GM20431 (cell line): ENCODE results near the gene FCHSD2.
"Not testable (repeated sequence)": the region's sequence is repeated elsewhere in the genome, so short reads cannot be mapped to it uniquely, and the experiment has no call there.

Experiments
- in situ Hi-C: fragments of 300-500 bp; cut with MseI, MboI; formaldehyde crosslinking; loops from one replicate; pipeline ENCODE4 v1.15.0; 2020; ENCODE audit warnings: low sequenced_read_pairs; ENCODE audit not compliant: unreplicated experiment

Gene FCHSD2

DNA sequence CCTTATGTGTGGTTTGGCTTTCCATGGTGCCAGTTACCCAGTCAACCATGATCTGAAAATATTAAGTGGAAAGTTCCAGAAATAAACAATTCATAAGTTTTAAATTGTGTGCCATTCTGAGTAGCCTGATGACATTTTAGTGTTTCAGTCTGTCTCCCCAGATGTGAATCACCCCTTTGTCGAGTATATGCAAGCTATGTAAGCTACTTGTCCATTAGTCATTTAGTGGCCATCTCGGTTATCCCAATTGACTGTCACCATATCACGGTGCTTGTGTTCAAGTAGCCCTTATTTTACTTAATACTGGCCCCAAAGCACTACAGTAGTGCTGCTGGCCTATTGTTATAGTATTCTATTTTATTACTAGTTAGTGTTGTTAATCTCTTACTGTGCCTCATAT lies 283.0 kb downstream of the FCHSD2 start:
- in situ Hi-C loops = no loop called here

DNA sequence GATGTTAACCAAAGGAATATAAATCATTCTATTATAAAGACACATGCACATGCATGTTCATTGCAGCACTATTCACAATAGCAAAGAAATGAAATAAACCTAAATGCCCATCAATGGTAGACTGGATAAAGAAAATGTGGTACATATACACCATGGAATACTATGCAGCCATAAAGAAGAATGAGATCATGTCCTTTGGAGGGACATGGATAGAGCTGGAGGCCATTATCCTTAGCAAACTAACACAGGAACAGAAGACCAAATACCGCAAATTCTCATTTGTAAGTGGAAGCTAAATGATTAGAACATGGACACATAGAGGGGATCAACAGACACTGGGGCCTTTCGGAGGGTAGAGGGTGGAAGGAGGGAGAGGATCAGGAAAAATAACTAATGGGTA lies 283.9 kb downstream of the FCHSD2 start:
- in situ Hi-C loops = not testable (repeated sequence)

DNA sequence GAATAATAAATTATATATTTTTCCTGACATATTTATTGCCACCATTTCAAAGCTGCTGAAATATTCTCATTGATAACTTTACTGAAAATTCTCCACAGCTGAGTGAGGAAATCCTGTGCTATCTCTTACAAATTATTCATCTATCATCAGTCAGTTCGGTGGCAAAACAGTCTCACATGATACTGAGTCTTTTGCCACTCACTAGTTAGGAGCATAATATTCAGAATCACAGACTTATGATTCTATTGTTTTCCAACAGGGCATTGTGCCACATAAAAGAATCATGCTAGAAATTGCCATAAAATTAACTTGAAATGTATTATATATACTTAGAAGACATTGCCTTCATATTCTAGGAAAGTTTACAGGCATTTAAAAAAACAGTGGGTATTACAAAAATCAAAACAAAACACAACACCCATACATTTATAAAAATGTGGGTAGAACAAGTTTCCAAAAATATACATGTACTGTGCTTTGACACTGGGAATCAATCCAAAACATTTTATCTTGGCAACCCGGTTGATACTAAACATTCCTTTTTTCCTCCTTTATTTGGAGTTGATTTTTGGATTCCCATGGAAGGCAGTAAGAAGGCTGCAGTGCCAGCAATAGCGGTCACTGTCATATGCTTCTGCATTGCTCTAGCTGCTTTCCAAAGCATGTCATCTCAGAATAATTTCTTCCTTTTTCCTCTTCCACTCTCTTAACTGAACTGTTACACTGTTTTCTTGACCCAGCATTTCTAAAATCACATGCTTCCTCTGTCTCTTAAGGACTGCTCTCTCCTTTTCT lies 285.4 kb downstream of the FCHSD2 start:
- in situ Hi-C loops = no loop called here

DNA sequence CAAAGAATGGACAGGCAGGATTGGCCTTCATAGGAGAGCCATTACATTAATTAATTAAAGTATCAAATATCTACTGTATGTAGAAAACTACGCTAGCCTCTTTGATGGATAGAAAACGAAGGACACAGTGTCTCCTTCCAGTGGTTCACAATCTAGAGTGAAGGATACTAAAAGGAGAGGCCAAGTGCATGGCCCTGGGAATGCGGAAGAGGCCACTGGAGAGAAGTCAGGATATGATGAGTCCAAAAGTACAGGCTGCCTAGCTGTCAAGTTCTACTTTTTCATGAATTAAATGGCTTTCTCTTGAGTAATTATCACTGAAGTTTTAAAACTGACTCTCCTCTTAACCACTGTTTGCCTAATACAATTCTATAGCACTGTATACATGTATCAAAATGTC lies 286.1 kb downstream of the FCHSD2 start:
- in situ Hi-C loops = no loop called here

DNA sequence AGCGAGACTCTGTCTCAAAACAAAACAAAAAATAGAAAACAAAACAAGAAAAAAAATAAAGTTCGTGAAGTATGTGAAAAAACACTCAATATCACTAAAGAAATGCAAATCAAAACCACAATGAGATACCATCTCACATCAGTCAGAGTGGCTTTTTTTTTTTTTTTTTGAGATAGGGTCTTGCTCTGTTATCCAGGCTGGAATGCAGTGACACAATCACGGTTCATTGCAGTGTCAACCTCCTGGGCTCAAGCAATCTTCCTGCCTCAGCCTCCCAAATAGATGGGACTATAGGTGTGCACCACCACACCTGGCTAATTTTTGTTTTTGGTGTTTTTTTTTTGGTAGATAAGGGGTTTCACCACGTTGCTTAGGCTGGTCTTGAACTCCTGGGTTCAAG lies 290.4 kb downstream of the FCHSD2 start:
- in situ Hi-C loops = no loop called here

DNA sequence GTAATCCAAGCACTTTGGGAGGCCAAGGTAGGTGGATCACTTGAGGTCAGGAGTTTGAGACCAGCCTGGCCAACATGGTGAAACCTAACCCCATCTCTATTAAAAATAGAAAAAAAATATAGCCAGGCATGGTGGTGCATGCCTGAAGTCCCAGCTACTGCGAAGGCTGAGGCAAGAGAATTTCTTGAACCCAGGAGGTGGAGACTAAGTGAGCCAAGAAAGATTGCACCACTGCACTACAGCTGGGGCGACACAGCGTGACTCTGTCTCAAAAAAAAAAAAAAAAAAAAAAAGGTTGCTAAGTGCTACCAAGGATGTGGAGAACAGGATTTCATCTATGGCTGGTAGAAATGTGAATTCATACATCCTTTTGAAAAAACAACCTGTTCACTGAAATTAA lies 291.3 kb downstream of the FCHSD2 start:
- in situ Hi-C loops = no loop called here

DNA sequence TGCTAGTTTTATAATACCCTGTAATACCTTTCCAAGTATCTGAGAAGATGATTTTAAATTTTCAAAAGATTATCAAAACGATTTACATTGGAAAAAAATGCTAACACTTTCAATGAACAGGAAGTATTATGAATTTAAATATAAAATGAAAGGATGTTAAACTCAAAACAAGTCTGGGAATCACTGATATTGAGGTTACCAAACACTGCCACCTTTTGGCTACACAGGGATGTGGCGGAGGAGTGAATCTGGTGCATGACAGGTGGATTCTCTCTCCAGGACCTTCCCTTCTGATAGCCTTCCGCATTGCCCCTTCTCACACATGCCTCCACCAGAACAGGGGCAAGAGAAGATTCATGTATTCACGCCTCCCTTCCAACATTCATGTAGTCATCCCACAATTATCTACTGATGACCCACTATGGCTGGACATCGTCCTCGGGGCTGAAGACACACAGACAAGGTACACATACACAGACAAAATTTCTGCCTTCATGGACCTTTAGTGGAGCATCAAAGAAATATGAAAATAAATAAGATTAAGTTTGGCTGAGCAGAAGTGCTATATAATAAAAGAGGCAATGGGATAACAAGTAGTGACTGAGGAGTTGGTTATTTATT lies 293.2 kb downstream of the FCHSD2 start:
- in situ Hi-C loops = loop anchor here (25.0 kb wide), 1 partner anchor 338 kb away; no protein-coding TSS in a partner anchor

DNA sequence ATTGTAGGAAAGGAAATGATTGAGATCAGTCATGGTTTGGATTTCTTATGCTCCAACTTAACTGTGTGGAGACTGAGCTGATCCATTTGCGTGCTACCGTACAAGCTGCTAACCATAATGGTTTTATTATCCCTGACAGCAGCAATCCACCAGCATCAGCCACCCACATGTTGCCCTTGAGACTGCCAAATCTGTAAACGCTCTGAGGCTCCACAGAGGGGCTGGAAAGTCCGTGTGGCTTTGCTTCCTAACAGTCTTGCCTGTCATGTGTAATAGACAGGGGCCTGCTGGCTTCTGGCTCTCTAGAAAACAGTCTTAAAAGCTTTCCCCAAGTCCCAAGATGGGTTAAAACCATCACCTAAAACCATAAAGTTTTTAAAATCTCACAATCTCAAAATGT lies 297.8 kb downstream of the FCHSD2 start:
- in situ Hi-C loops = loop anchor here (25.0 kb wide), 1 partner anchor 343 kb away; no protein-coding TSS in a partner anchor

DNA sequence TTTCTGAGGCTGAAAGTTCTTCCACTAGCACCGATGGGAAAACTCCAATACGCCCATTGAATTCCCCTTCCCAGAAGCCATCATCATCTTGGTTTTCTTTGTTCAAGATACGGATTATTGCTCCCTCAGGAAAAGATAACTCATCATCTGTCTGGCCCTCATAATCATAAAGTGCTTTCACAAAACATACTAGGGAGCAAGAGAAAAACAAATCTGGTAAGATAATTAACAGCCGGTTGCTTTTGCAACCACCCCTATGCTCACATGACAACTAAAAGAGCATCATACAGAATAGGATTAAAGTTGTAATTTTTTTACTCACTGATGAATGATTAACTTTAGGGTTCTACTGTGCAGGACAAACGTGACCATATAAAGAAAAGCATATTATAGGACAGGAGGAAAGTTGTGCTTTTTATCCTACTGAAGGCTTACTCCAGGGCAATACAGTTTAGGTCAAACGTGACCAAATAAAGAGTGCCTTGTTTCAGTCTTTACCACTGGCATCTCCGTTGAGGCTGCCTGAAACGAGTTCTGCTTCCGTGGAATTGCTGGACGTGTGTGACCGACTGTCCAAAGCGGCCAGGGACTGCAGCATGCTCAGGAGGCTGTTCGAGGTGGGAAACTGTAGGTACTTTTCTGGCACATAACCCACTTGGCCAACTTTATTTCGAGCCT lies 299.3 kb downstream of the FCHSD2 start:
- in situ Hi-C loops = loop anchor here (25.0 kb wide), 1 partner anchor 345 kb away; no protein-coding TSS in a partner anchor

DNA sequence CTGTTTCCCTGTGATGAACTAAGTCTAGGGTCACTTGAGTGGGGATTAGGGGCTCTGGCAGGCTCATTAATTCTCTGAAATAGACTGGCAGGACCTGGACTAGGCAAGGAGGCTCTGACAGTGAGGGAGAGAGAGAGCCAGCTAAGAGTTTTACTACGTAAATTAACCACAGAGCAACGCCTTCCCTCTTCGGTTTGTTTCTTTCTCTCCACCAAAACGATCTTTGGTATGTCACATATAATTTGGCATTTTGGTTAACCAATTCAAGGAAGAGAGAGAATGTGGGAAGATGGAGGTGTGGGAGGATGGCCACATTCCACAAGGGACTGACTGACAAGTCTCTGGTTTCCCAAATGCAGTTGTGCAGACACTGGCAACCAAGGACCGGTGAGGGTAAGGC lies 300.0 kb downstream of the FCHSD2 start:
- in situ Hi-C loops = loop anchor here (25.0 kb wide), 1 partner anchor 345 kb away; no protein-coding TSS in a partner anchor

DNA sequence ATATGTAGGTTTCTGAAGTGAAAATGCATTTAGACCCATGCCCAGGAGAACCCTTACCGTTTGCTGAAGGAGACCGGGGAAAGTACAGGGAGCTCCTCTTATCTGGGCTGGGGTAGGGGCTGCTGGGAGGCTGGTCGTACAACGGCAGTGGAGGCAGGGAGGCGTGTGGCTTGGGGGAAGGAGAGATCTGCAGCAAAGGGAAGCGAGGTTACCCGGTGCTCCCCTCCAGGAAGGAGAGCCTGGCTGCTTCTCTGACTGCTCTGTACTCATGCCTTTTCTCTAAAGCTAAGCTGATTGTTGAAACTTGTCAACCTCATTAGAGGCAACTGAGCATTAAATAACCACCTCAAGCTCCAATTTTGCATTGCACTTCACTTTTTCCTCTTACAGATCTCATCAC lies 300.7 kb downstream of the FCHSD2 start:
- in situ Hi-C loops = loop anchor here (25.0 kb wide), 1 partner anchor 346 kb away; no protein-coding TSS in a partner anchor

DNA sequence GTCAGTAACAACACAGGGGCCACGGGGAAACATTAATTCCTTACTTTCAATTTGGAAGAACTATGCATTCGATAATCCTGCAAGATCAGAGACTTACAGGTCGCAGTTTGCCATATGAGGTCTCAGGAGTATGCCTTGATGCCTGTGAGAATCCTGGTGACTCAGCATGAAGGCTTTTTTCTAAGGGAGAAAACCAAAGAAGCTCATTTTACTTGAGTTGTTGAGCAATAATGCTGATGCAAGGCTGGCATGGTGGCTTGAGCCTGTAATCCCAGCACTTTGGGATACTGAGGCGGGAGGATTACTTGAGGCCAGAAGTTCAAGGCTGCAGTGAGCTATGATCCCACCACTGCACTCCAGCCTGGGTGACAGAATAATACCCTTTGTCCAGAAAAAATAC lies 301.3 kb downstream of the FCHSD2 start:
- in situ Hi-C loops = loop anchor here (25.0 kb wide), 1 partner anchor 347 kb away; no protein-coding TSS in a partner anchor

DNA sequence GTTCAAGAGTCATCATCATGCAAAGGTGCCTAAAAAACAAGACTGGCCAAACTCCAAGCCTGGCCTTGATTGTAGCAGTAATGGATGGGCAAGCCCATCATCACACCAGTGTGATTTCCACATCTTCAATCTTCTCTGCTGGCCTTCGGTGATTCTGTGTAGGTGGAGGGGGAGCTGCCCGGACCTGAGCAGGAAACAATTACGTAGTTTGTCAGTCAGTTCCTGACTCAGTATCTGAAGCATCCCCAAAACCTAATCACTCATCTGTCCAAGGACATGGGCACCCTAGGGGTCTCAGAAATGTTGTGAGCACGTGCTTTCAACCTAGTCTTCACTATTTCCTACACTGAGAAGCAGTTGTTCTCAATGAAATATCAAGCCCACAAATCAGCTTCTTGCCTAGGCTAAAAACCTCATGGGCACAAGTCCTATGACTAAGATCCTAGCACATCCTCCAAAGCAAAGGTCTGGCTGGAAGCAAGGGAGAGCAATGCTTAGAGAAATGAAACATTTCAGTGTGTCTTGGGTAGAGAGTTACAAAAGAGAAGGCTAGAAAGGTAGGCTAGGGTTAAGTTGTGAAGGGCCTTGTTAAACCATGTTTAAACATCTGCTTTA lies 303.3 kb downstream of the FCHSD2 start:
- in situ Hi-C loops = loop anchor here (25.0 kb wide), 1 partner anchor 349 kb away; no protein-coding TSS in a partner anchor

DNA sequence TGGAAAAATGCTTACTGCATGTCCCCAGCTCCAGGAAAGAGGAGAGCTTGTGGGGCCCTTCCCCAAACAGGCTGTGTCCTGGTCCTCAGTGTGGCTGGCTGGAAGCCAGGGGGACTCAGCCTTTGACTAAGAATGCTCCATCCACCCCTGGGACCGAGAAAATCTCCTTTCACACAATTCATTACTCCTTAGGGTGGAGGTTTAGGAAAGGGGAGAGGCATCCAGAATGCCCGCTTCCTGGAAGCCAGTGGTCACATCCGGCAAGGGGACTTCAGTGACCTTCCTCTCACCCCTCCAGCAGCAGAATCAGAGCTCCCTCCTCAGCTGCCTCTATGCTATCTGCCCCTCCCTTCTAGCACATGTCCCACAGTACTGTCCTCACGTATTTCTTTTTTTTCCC lies 306.0 kb downstream of the FCHSD2 start:
- in situ Hi-C loops = loop anchor here (25.0 kb wide), 1 partner anchor 351 kb away; no protein-coding TSS in a partner anchor

DNA sequence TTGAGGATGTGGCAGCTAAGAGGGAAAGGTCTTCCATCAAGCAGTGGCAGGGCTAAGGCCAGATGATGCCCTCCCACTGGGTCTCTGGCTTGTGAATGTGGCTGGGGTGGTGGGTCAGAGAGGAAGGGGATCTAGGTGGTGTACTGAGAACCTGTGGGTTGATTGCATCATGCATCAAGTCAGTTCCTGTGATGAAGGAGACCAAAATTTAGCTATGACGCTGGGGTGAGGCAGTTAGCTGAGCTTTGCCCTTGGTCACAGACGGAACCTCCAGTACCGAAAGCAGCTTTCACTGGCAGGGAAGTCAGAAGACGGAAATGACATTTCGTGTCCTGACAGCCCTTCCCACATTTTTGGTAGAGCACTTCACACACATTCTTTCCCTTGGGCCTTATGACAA lies 307.2 kb downstream of the FCHSD2 start:
- in situ Hi-C loops = loop anchor here (25.0 kb wide), 1 partner anchor 352 kb away; no protein-coding TSS in a partner anchor

DNA sequence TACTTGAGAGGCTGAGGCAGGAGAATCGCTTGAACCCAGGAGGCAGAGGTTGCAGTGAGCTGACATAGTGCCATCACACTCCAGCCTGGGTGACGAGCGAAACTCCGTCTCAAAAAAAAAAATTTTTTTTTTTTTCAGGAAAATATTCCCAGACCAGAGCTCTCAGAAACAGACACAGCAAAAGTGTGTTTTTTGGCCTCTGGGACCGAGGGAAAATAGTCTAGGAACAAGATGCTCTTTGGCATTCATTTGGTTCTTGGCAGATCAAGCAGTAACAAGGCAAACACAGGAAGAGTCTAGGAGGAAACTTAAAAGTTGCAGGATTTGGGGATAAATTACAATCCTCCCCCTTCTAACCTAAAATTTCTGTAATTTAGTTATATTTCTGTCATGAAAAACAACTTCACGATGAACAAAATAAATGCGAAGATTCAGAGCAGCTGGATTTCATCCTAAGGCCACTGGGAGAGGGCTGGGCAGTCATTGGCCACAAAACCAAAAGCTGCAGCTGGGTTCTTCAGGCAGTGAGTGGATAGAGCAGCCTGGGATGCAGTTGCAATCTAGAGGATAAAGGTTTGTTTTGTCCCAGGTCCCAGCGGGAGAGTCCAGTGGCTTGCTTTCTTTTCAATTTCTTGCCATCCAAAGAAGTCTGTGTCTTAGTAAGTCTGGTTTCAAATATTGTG lies 308.2 kb downstream of the FCHSD2 start:
- in situ Hi-C loops = loop anchor here (25.0 kb wide), 1 partner anchor 353 kb away; no protein-coding TSS in a partner anchor

DNA sequence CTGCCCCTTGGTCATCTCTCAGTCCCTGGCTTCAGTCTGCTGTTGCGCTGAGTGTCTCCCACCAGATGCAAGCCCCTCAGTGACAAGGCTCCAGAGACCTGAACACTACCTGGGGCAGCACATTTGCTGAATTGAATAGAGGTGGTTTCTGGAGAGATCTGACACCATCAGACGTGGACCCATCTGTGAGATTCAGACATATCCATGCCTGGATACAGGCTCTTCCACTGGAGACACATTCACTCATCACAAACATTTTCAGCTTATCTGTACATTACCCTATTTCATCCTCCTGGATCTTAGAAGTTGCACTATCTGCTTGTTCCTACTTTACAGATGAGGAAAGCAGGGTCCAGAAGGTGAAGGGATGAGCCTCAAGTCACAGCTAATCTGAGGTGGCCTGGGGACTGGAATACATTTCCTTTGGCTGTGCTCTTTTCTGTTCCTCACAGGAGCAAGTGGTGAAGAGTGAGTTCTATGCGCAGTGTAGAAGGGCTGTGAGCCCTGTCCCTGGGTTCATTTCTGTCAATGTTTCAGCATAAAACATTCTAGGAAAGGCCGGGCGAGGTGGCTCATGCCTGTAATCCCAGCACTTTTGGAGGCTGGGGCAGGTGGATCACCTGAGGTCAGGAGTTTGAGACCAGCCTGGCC lies 308.9 kb downstream of the FCHSD2 start:
- in situ Hi-C loops = loop anchor here (25.0 kb wide), 1 partner anchor 354 kb away; no protein-coding TSS in a partner anchor

DNA sequence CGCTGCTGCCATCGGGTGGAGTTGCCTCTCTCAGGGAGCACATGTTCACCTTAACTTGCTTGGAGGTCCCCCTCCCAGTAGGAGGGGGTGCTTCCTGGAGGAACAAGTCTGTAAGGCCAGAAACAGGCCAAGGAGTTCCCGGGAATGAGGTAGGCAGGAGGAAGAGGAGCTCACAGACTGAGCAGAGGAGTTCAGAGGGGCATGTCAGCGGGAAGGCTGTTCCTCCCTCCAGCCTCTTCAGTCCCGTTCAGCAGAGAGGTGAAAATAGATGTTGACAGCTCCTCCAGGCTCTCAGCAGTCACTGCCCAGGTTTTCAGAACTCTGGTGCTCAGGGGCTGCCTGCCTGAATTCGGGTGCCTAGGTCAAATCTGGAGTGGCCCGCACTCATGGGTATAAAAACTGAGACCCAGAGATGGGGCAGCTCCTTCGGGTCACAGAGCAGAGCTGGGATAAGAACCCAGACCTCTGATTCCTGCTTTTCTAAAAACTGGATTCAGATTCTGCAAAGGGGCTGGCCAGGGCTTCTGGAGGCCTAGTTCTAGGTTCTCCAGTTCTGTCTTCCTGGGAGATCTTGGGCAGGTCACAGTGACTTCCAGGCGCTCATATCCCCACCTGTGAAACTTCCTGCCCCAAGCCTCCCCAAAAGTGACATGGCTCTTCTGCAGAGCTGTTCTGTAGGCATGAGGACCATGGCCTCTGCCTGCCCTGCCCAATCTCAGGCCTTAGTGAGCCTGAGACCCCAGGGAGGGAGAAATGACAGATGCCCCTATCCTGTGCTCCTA lies 309.6 kb downstream of the FCHSD2 start:
- in situ Hi-C loops = loop anchor here (25.0 kb wide), 1 partner anchor 355 kb away; no protein-coding TSS in a partner anchor
